Astrocyte of the spinal cord (primary cell): ENCODE data around the gene DQX1.
A peak's percentile ranks its signal among the peaks of the same experiment; 100 is the strongest.

Experiments
- DNase-seq: peaks from one replicate; pipeline ENCODE4 v3.0.0; 2011; ENCODE audit warnings: low read depth, low spot score
- H3K4me3 ChIP-seq: 2 replicates; pipeline ENCODE4 v1.5.1; 2011; ENCODE audit warnings: low read depth, mild to moderate bottlenecking, low read length, moderate library complexity
- CTCF ChIP-seq: IDR thresholded peaks from 2 replicates; pipeline ENCODE4 v1.5.1; 2012; ENCODE audit warnings: low read depth, mild to moderate bottlenecking, low read length, inconsistent platforms
- in situ Hi-C: cut with HindIII; loops from 2 replicates; pipeline ENCODE4 v1.10.0; 2017; ENCODE audit warnings: low sequenced_read_pairs

DQX1 gene

GRCh38 chr2:74511104-74511989, 14.7 kb downstream of the DQX1 start:
- H3K4me3 ChIP-seq = no peak overlapping the region
- TF ChIP-seq CTCF = no peak
- in situ Hi-C loops = no loop called here
- DNase-seq = no peak

- no peak overlapping the region for H3K4me3 ChIP-seq
- in situ Hi-C loops = no loop called here
- DNase-seq = no peak
- TF ChIP-seq CTCF = no peak
Measured at GRCh38 chr2:74510272-74510671, 15.8 kb downstream of the DQX1 start.

DNA sequence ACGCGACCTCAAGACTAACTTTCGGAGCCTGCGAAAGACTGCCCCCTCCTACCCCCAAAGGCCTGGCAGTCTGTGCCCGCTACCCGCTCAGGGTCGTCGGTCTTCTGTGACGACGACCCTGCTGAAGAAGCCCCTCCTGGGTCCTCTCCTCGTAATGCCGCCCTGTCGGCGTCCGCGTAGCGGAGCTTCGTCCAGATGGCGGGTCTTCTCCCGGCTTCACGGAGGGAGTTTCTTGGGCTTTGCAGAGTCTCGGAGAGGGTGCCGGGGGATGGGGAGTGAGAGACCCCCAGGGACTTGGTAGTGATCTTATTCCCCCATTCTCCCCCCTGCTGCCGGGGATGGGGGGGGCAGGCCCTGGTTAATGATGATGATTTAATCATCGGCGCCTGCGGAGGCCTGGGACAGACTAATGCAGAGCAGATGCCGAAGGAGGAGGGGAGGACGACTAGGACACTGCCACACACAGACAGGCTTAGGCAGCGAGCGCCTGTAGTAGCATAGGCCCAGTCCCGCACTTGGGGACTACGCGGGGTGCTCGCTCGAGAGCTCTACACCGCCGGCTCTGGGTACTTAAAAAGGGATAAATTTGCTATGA, 18.0 kb downstream of the DQX1 start:
- no peak for TF ChIP-seq CTCF
- in situ Hi-C loops = no loop called here
- no peak for DNase-seq
- peak overlapping the region; percentile 97 for H3K4me3 ChIP-seq

- peak within 1 kb of the TSS; percentile 97 for H3K4me3 ChIP-seq
- in situ Hi-C loops = no loop called here
- TF ChIP-seq CTCF = peak; percentile 42
- peak; percentile 98 for DNase-seq
Measured at GRCh38 chr2:74507145-74507925, 18.7 kb downstream of the DQX1 start, which contains the start of gene PCGF1. Gene PCGF1 (minus strand): TSS chr2:74507695. CDS start chr2:74507668, 27 bp downstream.

- TF ChIP-seq CTCF = no peak
- no peak for DNase-seq
- H3K4me3 ChIP-seq = no peak overlapping the region
- in situ Hi-C loops = no loop called here
Measured at GRCh38 chr2:74505448-74506246, 20.4 kb downstream of the DQX1 start.

DNA sequence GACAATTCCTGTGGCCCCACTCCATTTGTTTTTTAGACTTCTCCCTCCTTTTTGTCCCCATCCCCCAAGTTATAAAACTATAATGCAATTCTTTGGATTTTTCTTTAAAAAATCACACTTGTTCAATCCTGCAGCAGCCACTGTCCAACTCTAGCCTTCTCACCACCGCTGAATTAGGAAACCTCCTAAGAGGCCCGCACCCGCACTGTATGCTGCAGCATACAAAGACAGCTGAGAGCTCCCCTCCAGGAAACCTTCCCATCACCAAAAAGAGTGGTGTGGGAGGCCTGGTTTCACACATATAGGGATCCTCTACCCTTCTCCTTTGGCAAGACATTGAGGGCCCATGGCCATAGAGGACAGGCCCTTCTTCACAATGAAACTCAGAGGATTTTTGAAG, 21.4 kb downstream of the DQX1 start:
- in situ Hi-C loops = no loop called here
- TF ChIP-seq CTCF = no peak
- no peak for DNase-seq
- no peak overlapping the region for H3K4me3 ChIP-seq
